ENCODE measurements around the gene RCN2.
"Not testable (repeated sequence)": the region's sequence is repeated elsewhere in the genome, so short reads cannot be mapped to it uniquely, and the experiment has no call there.

The RCN2 gene

GRCh38 chr15:76931397-76932134 lies at the start of gene RCN2:
Gene RCN2 (plus strand): TSS chr15:76931749. CDS start chr15:76931842, 93 bp downstream.
- peak; percentile 93 for DNase-seq

- no peak for DNase-seq
Measured at GRCh38 chr15:76885212-76885611, 46.3 kb upstream of the RCN2 start.

GRCh38 chr15:76887280-76888141 lies 44.0 kb upstream of the RCN2 start:
- DNase-seq, result not testable (repeated sequence)

- not testable (repeated sequence) for DNase-seq
Measured at GRCh38 chr15:76892836-76893235, 38.7 kb upstream of the RCN2 start.

- no peak for DNase-seq
Measured at GRCh38 chr15:76894174-76894573, 37.4 kb upstream of the RCN2 start.

GRCh38 chr15:76898102-76898501 lies 33.4 kb upstream of the RCN2 start:
- DNase-seq, result no peak

- DNase-seq, result not testable (repeated sequence)
Measured at GRCh38 chr15:76899176-76899930, 32.2 kb upstream of the RCN2 start.

- DNase-seq, result not testable (repeated sequence)
Measured at GRCh38 chr15:76899931-76900310, 31.6 kb upstream of the RCN2 start.

- DNase-seq, result no peak
Measured at GRCh38 chr15:76901965-76902364, 29.6 kb upstream of the RCN2 start.

- peak; percentile 40 for DNase-seq
Measured at GRCh38 chr15:76903251-76903681, 28.3 kb upstream of the RCN2 start.

- DNase-seq, result peak; percentile 21
Measured at GRCh38 chr15:76904461-76905012, 27.0 kb upstream of the RCN2 start.

- DNase-seq, result peak; percentile 87
Measured at GRCh38 chr15:76905013-76905839, 26.3 kb upstream of the RCN2 start, which contains the start of gene SCAPER. Gene SCAPER (minus strand): TSS chr15:76905340. CDS start chr15:76883817, 21,523 bp downstream.

GRCh38 chr15:76905855-76906254 lies 25.7 kb upstream of the RCN2 start:
- DNase-seq, result no peak

- no peak for DNase-seq
Measured at GRCh38 chr15:76912430-76912829, 19.1 kb upstream of the RCN2 start.

- DNase-seq, result no peak
Measured at GRCh38 chr15:76913737-76914136, 17.8 kb upstream of the RCN2 start.

GRCh38 chr15:76916369-76916768 lies 15.2 kb upstream of the RCN2 start:
- DNase-seq, result no peak

GRCh38 chr15:76928201-76928600 lies 3.3 kb upstream of the RCN2 start:
- no peak for DNase-seq

- no peak for DNase-seq
Measured at GRCh38 chr15:76929011-76929760, 2.4 kb upstream of the RCN2 start.

- no peak for DNase-seq
Measured at GRCh38 chr15:76930831-76931396, 635 bp upstream of the RCN2 start.

GRCh38 chr15:76932135-76932966 lies 802 bp downstream of the RCN2 start:
- no peak for DNase-seq

All from fibroblast of skin of right quadriceps (primary cell).